ENCODE measurements around the gene TIMP2. TPM values are rescaled to one million over a fixed set of nuclear protein-coding genes. Genes with fewer than 3 reads are reported as not detected.

TIMP2 gene
- total RNA-seq, 4 donors from 2014 or later, result 187 to 456 (median 339) TPM

GRCh38 chr17:78834571-78834970, 90.6 kb downstream of the TIMP2 start:
- H3K4me3 ChIP-seq, result no peak overlapping the region
- H3K27me3 ChIP-seq, result no peaks in the 10 kb centered on the region
- 89 to 95% methylated on average over 8 of the region's 8 CpGs for WGBS, 2 donors
- peaks cover 5 to 85% (median 29%) of the 10 kb centered on the region in 3 donors for H3K36me3 ChIP-seq
- no peak overlapping the region for H3K27ac ChIP-seq
- H3K9me3 ChIP-seq, result no peaks in the 10 kb centered on the region
- TF ChIP-seq POLR2A (IDR thresholded peaks at IDR 0.05), result no peak
- no peak for TF ChIP-seq EP300 (IDR thresholded peaks at IDR 0.05)
- TF ChIP-seq, protein P1, sequence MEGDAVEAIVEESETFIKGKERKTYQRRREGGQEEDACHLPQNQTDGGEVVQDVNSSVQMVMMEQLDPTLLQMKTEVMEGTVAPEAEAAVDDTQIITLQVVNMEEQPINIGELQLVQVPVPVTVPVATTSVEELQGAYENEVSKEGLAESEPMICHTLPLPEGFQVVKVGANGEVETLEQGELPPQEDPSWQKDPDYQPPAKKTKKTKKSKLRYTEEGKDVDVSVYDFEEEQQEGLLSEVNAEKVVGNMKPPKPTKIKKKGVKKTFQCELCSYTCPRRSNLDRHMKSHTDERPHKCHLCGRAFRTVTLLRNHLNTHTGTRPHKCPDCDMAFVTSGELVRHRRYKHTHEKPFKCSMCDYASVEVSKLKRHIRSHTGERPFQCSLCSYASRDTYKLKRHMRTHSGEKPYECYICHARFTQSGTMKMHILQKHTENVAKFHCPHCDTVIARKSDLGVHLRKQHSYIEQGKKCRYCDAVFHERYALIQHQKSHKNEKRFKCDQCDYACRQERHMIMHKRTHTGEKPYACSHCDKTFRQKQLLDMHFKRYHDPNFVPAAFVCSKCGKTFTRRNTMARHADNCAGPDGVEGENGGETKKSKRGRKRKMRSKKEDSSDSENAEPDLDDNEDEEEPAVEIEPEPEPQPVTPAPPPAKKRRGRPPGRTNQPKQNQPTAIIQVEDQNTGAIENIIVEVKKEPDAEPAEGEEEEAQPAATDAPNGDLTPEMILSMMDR (IDR thresholded peaks at IDR 0.05), result no peak
- DNase-seq (ENCODE audit: low spot score in 2 of 2), result no peak
- peaks cover 0 to 25% (median 12%) of the 10 kb centered on the region in 4 donors for H3K4me1 ChIP-seq

- no peak for TF ChIP-seq POLR2A (IDR thresholded peaks at IDR 0.05)
- TF ChIP-seq, protein P1 (IDR thresholded peaks at IDR 0.05), result no peak
- TF ChIP-seq EP300 (IDR thresholded peaks at IDR 0.05), result no peak
- 94% methylated on average over 2 of the region's 2 CpGs for WGBS, 2 donors
- no peaks in the 10 kb centered on the region for H3K27me3 ChIP-seq
- peaks cover 5 to 100% (median 33%) of the 10 kb centered on the region in 3 donors for H3K36me3 ChIP-seq
- H3K4me1 ChIP-seq, result peaks cover 0 to 6% (median 0%) of the 10 kb centered on the region in 4 donors
- H3K4me3 ChIP-seq, result no peak overlapping the region
- DNase-seq (ENCODE audit: low spot score in 2 of 2), result no peak
- H3K9me3 ChIP-seq, result no peaks in the 10 kb centered on the region
- H3K27ac ChIP-seq, result no peak overlapping the region
Observed at GRCh38 chr17:78832541-78832810, 92.7 kb downstream of the TIMP2 start.

GRCh38 chr17:78831688-78832540, 93.3 kb downstream of the TIMP2 start:
- no peak overlapping the region for H3K4me3 ChIP-seq
- peaks cover 0 to 3% (median 0%) of the 10 kb centered on the region in 4 donors for H3K4me1 ChIP-seq
- H3K9me3 ChIP-seq, result no peaks in the 10 kb centered on the region
- no peaks in the 10 kb centered on the region for H3K27me3 ChIP-seq
- H3K36me3 ChIP-seq, result peaks cover 5 to 100% (median 32%) of the 10 kb centered on the region in 3 donors
- H3K27ac ChIP-seq, result no peak overlapping the region
- DNase-seq (ENCODE audit: low spot score in 2 of 2), result no peak
- 81 to 83% methylated on average over 15 of the region's 15 CpGs for WGBS, 2 donors
- TF ChIP-seq POLR2A (IDR thresholded peaks at IDR 0.05) (no peak), EP300 (IDR thresholded peaks at IDR 0.05) (no peak)
- TF ChIP-seq, protein P1 (IDR thresholded peaks at IDR 0.05), result no peak

GRCh38 chr17:78829477-78829876, 95.7 kb downstream of the TIMP2 start:
- DNase-seq (ENCODE audit: low spot score in 2 of 2), result no peak
- TF ChIP-seq EP300 (IDR thresholded peaks at IDR 0.05) (no peak), POLR2A (IDR thresholded peaks at IDR 0.05) (no peak)
- TF ChIP-seq, protein P1 (IDR thresholded peaks at IDR 0.05), result no peak
- 93 to 94% methylated on average over 6 of the region's 6 CpGs for WGBS, 2 donors
- H3K9me3 ChIP-seq, result no peaks in the 10 kb centered on the region
- peaks cover 0 to 3% (median 0%) of the 10 kb centered on the region in 4 donors for H3K4me1 ChIP-seq
- peaks cover 0 to 100% (median 28%) of the 10 kb centered on the region in 3 donors for H3K36me3 ChIP-seq
- H3K27ac ChIP-seq, result no peak overlapping the region
- H3K27me3 ChIP-seq, result no peaks in the 10 kb centered on the region
- H3K4me3 ChIP-seq, result no peak overlapping the region

DNA sequence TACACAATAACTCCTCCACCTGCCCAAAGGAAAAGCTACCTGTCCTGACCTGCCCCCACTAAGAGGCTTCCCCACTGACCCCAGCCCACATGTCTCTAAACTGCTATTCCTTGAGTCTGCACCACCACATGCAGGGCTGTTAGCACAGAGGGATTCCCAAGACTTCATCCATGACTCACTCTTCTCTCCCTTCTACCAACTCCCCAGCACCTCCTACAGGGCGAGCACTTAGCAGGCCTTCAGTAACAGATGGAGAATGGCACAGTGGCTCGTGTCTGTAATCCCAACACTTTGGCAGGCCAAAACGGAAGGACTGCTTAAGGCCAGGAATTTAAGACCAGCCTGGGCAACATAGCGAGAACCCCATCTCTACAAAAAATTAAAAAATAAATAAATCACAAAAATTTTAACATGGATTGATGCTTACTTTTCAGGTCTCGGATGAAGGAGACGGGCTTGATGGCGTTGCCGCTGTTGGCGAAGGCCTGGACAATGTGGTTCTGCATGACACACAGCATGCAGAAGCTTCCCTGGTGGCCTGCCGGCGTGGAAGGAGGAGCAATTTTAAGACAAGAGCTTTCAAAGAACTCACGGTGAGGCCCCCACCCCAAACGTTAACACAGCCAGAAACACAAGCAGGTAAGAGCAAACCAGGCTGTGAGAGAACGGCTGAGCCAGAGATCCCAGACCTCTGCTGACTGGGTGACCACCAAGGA, 96.6 kb downstream of the TIMP2 start:
- H3K27me3 ChIP-seq, result no peaks in the 10 kb centered on the region
- no peaks in the 10 kb centered on the region for H3K9me3 ChIP-seq
- H3K36me3 ChIP-seq, result peaks cover 0 to 100% (median 31%) of the 10 kb centered on the region in 3 donors
- H3K4me1 ChIP-seq, result peaks cover 0 to 10% (median 1%) of the 10 kb centered on the region in 4 donors
- WGBS, 2 donors, result 88 to 90% methylated on average over 14 of the region's 14 CpGs
- no peak for DNase-seq (ENCODE audit: low spot score in 2 of 2)
- H3K27ac ChIP-seq, result no peak overlapping the region
- TF ChIP-seq EP300 (IDR thresholded peaks at IDR 0.05), result no peak
- TF ChIP-seq POLR2A (IDR thresholded peaks at IDR 0.05), result no peak
- TF ChIP-seq, protein P1 (IDR thresholded peaks at IDR 0.05), result no peak
- H3K4me3 ChIP-seq, result no peak overlapping the region

Data from tibial nerve (tissue), 4 donors.